ENCODE results near the gene RRAGC. TPM values are rescaled to one million over a fixed set of nuclear protein-coding genes. Genes with fewer than 3 reads are reported as not detected.

The RRAGC gene
- total and polyA plus RNA-seq, 2 donors (not counting 3 experiments of a cell fraction or from before 2014, with no cell fraction given), result 24.1 to 40.1 TPM

DNA sequence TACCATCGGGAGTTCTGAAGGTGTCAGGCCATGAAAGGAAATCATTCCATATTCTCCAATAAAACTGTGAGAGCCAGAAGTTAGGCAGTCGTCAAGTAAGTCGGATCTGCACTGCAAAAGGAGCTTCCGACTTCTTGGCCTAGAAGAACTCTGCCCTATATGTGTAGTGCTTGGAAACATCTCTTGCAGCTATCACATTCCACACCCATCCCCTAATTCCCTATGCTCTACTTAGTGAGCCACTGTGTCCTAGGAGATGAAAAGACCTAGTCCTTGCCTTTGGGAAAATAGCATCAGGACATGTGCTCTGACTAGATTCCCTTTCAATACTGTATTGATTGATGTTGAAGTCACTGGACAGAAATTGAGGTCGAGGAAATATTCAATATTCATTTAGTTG lies 30.0 kb upstream of the RRAGC start:
- Histone ChIP-seq H3K27me3 (ENCODE audit: control insufficient read depth in 2 of 2, insufficient read depth in 2 of 2, low read length in 2 of 2) (no peaks in the 10 kb centered on the region), H3K9ac (replicated peaks; ENCODE audit: extremely low read depth, insufficient read depth, low read length) (no peak overlapping the region), H3K36me3 (ENCODE audit: control insufficient read depth in 2 of 2, extremely low read depth in 1 of 2, insufficient read depth in 2 of 2, low read length in 2 of 2) (no peaks in the 10 kb centered on the region), H3K27ac (ENCODE audit: insufficient read depth, low read depth, low read length) (no peak overlapping the region), H3K9me3 (replicated peaks; ENCODE audit: control insufficient read depth, insufficient read depth, low read length) (no peaks in the 10 kb centered on the region), H2AFZ (ENCODE audit: low read depth, low read length) (no peak overlapping the region), H3K79me2 (ENCODE audit: control insufficient read depth, insufficient read depth, low read length) (no peaks in the 10 kb centered on the region), H4K20me1 (replicated peaks; ENCODE audit: control insufficient read depth, extremely low read depth, insufficient read depth, low read length) (no peaks in the 10 kb centered on the region), H3K9me1 (replicated peaks; ENCODE audit: control insufficient read depth, extremely low read depth, insufficient read depth, low read length) (no peaks in the 10 kb centered on the region), H3K4me3 (replicated peaks in 1 of 3; ENCODE audit: insufficient read depth in 1 of 3, low read depth in 1 of 3, low read length in 3 of 3) (no peak overlapping the region), H3K4me1 (ENCODE audit: control insufficient read depth, extremely low read depth, insufficient read depth, low read length) (no peaks in the 10 kb centered on the region), H3K4me2 (ENCODE audit: insufficient read depth, low read length) (no peak overlapping the region)
- CTCF ChIA-PET, result no interaction called here
- TF ChIP-seq JUN (IDR thresholded peaks at IDR 0.05; ENCODE audit: borderline replicate concordance, insufficient read depth, insufficient read length, low read depth), result no peak
- TF ChIP-seq POLR2AphosphoS5 (IDR thresholded peaks at IDR 0.05; ENCODE audit: insufficient read depth, low read depth, low read length), result no peak
- no peak for TF ChIP-seq GATA2 (IDR thresholded peaks at IDR 0.05; ENCODE audit: insufficient read depth, insufficient read length, low read depth, low read length)
- no peak for TF ChIP-seq POLR2A (IDR thresholded peaks at IDR 0.05; ENCODE audit: low read depth, low read length)
- TF ChIP-seq, protein P1, sequence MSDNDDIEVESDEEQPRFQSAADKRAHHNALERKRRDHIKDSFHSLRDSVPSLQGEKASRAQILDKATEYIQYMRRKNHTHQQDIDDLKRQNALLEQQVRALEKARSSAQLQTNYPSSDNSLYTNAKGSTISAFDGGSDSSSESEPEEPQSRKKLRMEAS (IDR thresholded peaks at IDR 0.05; ENCODE audit: insufficient read depth, insufficient read length), result no peak
- intact Hi-C loops (cut with micrococcal nuclease) (no loop called here), dilution Hi-C loops (cut with MboI; ENCODE audit: extremely low pct_ligation_motif_present, low sequenced_read_pairs) (no loop called here)
- DNase-seq (ENCODE audit: low read depth, low spot score), result no peak
- POLR2A ChIA-PET, result no interaction called here
- no TSS peak for BruUV-seq (replicated peaks)
- FAIRE-seq, result no peak

DNA sequence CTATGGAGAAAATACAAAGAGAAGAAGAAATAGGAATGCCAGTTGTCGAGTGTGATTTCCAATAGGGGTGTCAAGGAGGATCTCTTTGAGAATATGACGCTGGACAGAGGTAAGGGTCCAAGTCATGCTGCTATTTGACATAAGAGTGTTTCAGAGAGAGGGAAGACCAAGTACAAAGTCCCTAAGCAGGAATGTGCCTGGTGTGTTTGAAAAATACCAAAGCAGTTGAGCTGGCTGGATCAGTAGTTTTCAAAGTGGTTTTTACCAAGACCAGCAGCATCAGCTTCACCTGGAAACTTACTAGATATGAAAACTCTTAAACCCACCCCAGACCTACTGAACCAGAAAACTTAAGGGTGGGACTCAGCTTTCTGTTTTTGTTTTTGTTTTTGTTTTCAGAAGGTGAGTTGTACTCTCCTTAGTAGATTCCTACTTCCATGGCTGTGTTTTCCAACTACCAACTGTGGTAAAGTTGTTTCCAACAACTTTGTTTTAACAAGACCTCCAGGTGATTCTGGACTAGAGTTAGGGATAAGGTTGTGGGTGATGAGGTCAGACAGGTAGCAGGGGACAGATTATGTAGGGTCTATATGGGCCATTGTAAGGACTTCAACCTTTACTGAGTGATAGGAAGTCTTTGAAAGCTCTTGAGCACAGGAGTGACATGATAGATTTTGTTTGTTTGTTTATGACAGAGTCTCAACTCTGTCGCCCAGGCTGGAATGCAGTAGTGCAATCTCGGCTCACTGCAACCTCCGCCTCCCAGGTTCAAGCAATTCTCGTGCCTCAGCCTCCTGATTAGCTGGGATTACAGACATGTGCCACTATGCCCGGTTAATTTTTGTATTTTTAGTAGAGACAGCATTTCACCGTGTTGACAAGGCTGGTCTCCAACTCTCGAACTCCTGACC lies 29.1 kb upstream of the RRAGC start:
- intact Hi-C loops (cut with micrococcal nuclease) (no loop called here), dilution Hi-C loops (cut with MboI; ENCODE audit: extremely low pct_ligation_motif_present, low sequenced_read_pairs) (no loop called here)
- no peak overlapping the region for H3K27ac ChIP-seq (ENCODE audit: insufficient read depth, low read depth, low read length)
- H4K20me1 ChIP-seq (replicated peaks; ENCODE audit: control insufficient read depth, extremely low read depth, insufficient read depth, low read length), result no peaks in the 10 kb centered on the region
- no TSS peak for BruUV-seq (replicated peaks)
- CTCF ChIA-PET, result interaction anchor here (1.1 kb wide), 1 partner anchor 10 kb away, joined by 3 read pairs; no protein-coding TSS in a partner anchor
- DNase-seq (ENCODE audit: low read depth, low spot score), result no peak
- no peaks in the 10 kb centered on the region for H3K4me1 ChIP-seq (ENCODE audit: control insufficient read depth, extremely low read depth, insufficient read depth, low read length)
- POLR2A ChIA-PET, result interaction anchor here (0.6 kb wide), 1 partner anchor 46 kb away, joined by 4 read pairs; no protein-coding TSS in a partner anchor
- H3K4me2 ChIP-seq (ENCODE audit: insufficient read depth, low read length), result no peak overlapping the region
- no peak overlapping the region for H3K9ac ChIP-seq (replicated peaks; ENCODE audit: extremely low read depth, insufficient read depth, low read length)
- H3K27me3 ChIP-seq (ENCODE audit: control insufficient read depth in 2 of 2, insufficient read depth in 2 of 2, low read length in 2 of 2), result no peaks in the 10 kb centered on the region
- no peak overlapping the region for H2AFZ ChIP-seq (ENCODE audit: low read depth, low read length)
- H3K36me3 ChIP-seq (ENCODE audit: control insufficient read depth in 2 of 2, extremely low read depth in 1 of 2, insufficient read depth in 2 of 2, low read length in 2 of 2), result no peaks in the 10 kb centered on the region
- no peaks in the 10 kb centered on the region for H3K79me2 ChIP-seq (ENCODE audit: control insufficient read depth, insufficient read depth, low read length)
- H3K9me3 ChIP-seq (replicated peaks; ENCODE audit: control insufficient read depth, insufficient read depth, low read length), result no peaks in the 10 kb centered on the region
- no peak for FAIRE-seq
- no peak overlapping the region for H3K4me3 ChIP-seq (replicated peaks in 1 of 3; ENCODE audit: insufficient read depth in 1 of 3, low read depth in 1 of 3, low read length in 3 of 3)
- no peaks in the 10 kb centered on the region for H3K9me1 ChIP-seq (replicated peaks; ENCODE audit: control insufficient read depth, extremely low read depth, insufficient read depth, low read length)
- TF ChIP-seq JUN (IDR thresholded peaks at IDR 0.05; ENCODE audit: borderline replicate concordance, insufficient read depth, insufficient read length, low read depth) (no peak), POLR2AphosphoS5 (IDR thresholded peaks at IDR 0.05; ENCODE audit: insufficient read depth, low read depth, low read length) (no peak), FOS (IDR thresholded peaks at IDR 0.05; ENCODE audit: borderline replicate concordance, insufficient read depth, low read length) (no peak), GATA2 (IDR thresholded peaks at IDR 0.05; ENCODE audit: insufficient read depth, insufficient read length, low read depth, low read length) (no peak), MYC (IDR thresholded peaks at IDR 0.05; ENCODE audit: low read depth, low read length) (no peak), POLR2A (IDR thresholded peaks at IDR 0.05; ENCODE audit: low read depth, low read length) (no peak), EZH2 (IDR thresholded peaks at IDR 0.05; ENCODE audit: borderline replicate concordance, low read depth, low read length, severe bottlenecking) (no peak)
- TF ChIP-seq, protein P1 (IDR thresholded peaks at IDR 0.05; ENCODE audit: insufficient read depth, insufficient read length), result no peak
- TF ChIP-seq, protein P2, sequence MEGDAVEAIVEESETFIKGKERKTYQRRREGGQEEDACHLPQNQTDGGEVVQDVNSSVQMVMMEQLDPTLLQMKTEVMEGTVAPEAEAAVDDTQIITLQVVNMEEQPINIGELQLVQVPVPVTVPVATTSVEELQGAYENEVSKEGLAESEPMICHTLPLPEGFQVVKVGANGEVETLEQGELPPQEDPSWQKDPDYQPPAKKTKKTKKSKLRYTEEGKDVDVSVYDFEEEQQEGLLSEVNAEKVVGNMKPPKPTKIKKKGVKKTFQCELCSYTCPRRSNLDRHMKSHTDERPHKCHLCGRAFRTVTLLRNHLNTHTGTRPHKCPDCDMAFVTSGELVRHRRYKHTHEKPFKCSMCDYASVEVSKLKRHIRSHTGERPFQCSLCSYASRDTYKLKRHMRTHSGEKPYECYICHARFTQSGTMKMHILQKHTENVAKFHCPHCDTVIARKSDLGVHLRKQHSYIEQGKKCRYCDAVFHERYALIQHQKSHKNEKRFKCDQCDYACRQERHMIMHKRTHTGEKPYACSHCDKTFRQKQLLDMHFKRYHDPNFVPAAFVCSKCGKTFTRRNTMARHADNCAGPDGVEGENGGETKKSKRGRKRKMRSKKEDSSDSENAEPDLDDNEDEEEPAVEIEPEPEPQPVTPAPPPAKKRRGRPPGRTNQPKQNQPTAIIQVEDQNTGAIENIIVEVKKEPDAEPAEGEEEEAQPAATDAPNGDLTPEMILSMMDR (IDR thresholded peaks at IDR 0.05; ENCODE audit: extremely low read depth in 1 of 2, insufficient read depth in 1 of 2, low read depth in 1 of 2, low read length in 2 of 2), result no peak

Measured in endothelial cell of umbilical vein (primary cell).